Measurements from ENCODE around the gene A3GALT2.

Gene A3GALT2

GRCh38 chr1:33363470-33363861, 42.6 kb upstream of the A3GALT2 start:
- H3K9me3 ChIP-seq (ENCODE audit: insufficient read depth, low read depth, low read length): no peaks in the 10 kb centered on the region
- H3K4me2 ChIP-seq (ENCODE audit: low read depth, low read length, poor library complexity, severe bottlenecking): no peak overlapping the region
- H3F3A ChIP-seq (ENCODE audit: low read depth): peaks cover 7% of the 10 kb centered on the region; the same call in 1 of the 2 replicates
- no peak for TF ChIP-seq EZH2phosphoT487 (IDR thresholded peaks at IDR 0.05; ENCODE audit: borderline replicate concordance)
- TF ChIP-seq CTCF (conservative IDR thresholded peaks at IDR 0.05; ENCODE audit: low read length): no peak
- peaks cover 28% of the 10 kb centered on the region for H3K4me1 ChIP-seq (ENCODE audit: insufficient read depth, low read length, poor library complexity, severe bottlenecking)
- H3K9me2 ChIP-seq (replicated peaks; ENCODE audit: low read depth, low read length): no peaks in the 10 kb centered on the region
- no peaks in the 10 kb centered on the region for H3K79me2 ChIP-seq (ENCODE audit: insufficient read depth, low read length)
- no peak overlapping the region for H3K9ac ChIP-seq (ENCODE audit: low read depth, low read length, poor library complexity, severe bottlenecking)
- H4K20me1 ChIP-seq (ENCODE audit: insufficient read depth, low read length, poor library complexity, severe bottlenecking): no peaks in the 10 kb centered on the region
- no peaks in the 10 kb centered on the region for H3K27me3 ChIP-seq (ENCODE audit: insufficient read depth, low read length, poor library complexity, severe bottlenecking)
- no peak overlapping the region for H3K4me3 ChIP-seq (ENCODE audit: low read length, poor library complexity, severe bottlenecking)
- H2AFZ ChIP-seq (ENCODE audit: low read length): no peak overlapping the region
- no peaks in the 10 kb centered on the region for H3K36me3 ChIP-seq (ENCODE audit: insufficient read depth, low read length)

GRCh38 chr1:33363021-33363420, 42.1 kb upstream of the A3GALT2 start:
- Histone ChIP-seq H3F3A (ENCODE audit: low read depth) (peaks cover 7% of the 10 kb centered on the region; the same call in 1 of the 2 replicates), H3K27me3 (ENCODE audit: insufficient read depth, low read length, poor library complexity, severe bottlenecking) (no peaks in the 10 kb centered on the region), H4K20me1 (ENCODE audit: insufficient read depth, low read length, poor library complexity, severe bottlenecking) (no peaks in the 10 kb centered on the region), H3K36me3 (ENCODE audit: insufficient read depth, low read length) (no peaks in the 10 kb centered on the region), H3K4me2 (ENCODE audit: low read depth, low read length, poor library complexity, severe bottlenecking) (no peak overlapping the region), H3K9me2 (replicated peaks; ENCODE audit: low read depth, low read length) (no peaks in the 10 kb centered on the region), H3K79me2 (ENCODE audit: insufficient read depth, low read length) (no peaks in the 10 kb centered on the region), H3K4me1 (ENCODE audit: insufficient read depth, low read length, poor library complexity, severe bottlenecking) (peaks cover 28% of the 10 kb centered on the region), H2AFZ (ENCODE audit: low read length) (no peak overlapping the region), H3K9me3 (ENCODE audit: insufficient read depth, low read depth, low read length) (no peaks in the 10 kb centered on the region), H3K9ac (ENCODE audit: low read depth, low read length, poor library complexity, severe bottlenecking) (no peak overlapping the region), H3K4me3 (ENCODE audit: low read length, poor library complexity, severe bottlenecking) (no peak overlapping the region)
- no peak for TF ChIP-seq CTCF (conservative IDR thresholded peaks at IDR 0.05; ENCODE audit: low read length)
- no peak for TF ChIP-seq EZH2phosphoT487 (IDR thresholded peaks at IDR 0.05; ENCODE audit: borderline replicate concordance)

GRCh38 chr1:33361532-33362235, 40.8 kb upstream of the A3GALT2 start:
- Histone ChIP-seq H3F3A (ENCODE audit: low read depth) (peaks cover 7% of the 10 kb centered on the region; the same call in 1 of the 2 replicates), H3K79me2 (ENCODE audit: insufficient read depth, low read length) (no peaks in the 10 kb centered on the region), H3K4me3 (ENCODE audit: low read length, poor library complexity, severe bottlenecking) (peak overlapping the region; percentile 17), H3K9ac (ENCODE audit: low read depth, low read length, poor library complexity, severe bottlenecking) (peak overlapping the region; percentile 23), H3K36me3 (ENCODE audit: insufficient read depth, low read length) (no peaks in the 10 kb centered on the region), H3K4me2 (ENCODE audit: low read depth, low read length, poor library complexity, severe bottlenecking) (peak overlapping the region; percentile 39), H3K27me3 (ENCODE audit: insufficient read depth, low read length, poor library complexity, severe bottlenecking) (no peaks in the 10 kb centered on the region), H4K20me1 (ENCODE audit: insufficient read depth, low read length, poor library complexity, severe bottlenecking) (no peaks in the 10 kb centered on the region), H2AFZ (ENCODE audit: low read length) (no peak overlapping the region; the same call in 1 of the 2 replicates), H3K9me2 (replicated peaks; ENCODE audit: low read depth, low read length) (no peaks in the 10 kb centered on the region), H3K4me1 (ENCODE audit: insufficient read depth, low read length, poor library complexity, severe bottlenecking) (peaks cover 24% of the 10 kb centered on the region), H3K9me3 (ENCODE audit: insufficient read depth, low read depth, low read length) (no peaks in the 10 kb centered on the region)
- TF ChIP-seq CTCF (conservative IDR thresholded peaks at IDR 0.05; ENCODE audit: low read length) (no peak), EZH2phosphoT487 (IDR thresholded peaks at IDR 0.05; ENCODE audit: borderline replicate concordance) (no peak)
